Vagina (tissue), 2 donors: ENCODE measurements around the gene TULP4.
"Not testable (repeated sequence)": the region's sequence is repeated elsewhere in the genome, so short reads cannot be mapped to it uniquely, and the experiment has no call there.

Source experiments
- CTCF ChIP-seq, 3 experiments: fragments of 450-650 bp in 2 of 3; fragments of 200-600 bp in 1 of 3; sonication (generic) in 1 of 3; IDR thresholded peaks; one replicate each; pipeline ENCODE4 v1.5.1; 2017 to 2019; ENCODE audit warnings: antibody characterized with exemption in 3 of 3, mild to moderate bottlenecking in 2 of 3, moderate library complexity in 2 of 3
- POLR2AphosphoS5 ChIP-seq, 2 donors: sonication (generic); formaldehyde crosslinking; IDR thresholded peaks; one replicate each; pipeline ENCODE4 v1.9.0; 2017; ENCODE audit warnings: antibody characterized with exemption in 2 of 2, mild to moderate bottlenecking in 2 of 2, low read depth in 1 of 2; ENCODE audit not compliant: insufficient read depth in 1 of 2

- not testable (repeated sequence) for TF ChIP-seq CTCF (IDR thresholded peaks at IDR 0.05); POLR2AphosphoS5 (IDR thresholded peaks at IDR 0.05; ENCODE audit: insufficient read depth in 1 of 2, low read depth in 1 of 2)
Observed at GRCh38 chr6:158350731-158351130, 38.5 kb downstream of the TULP4 start.
